OCI-LY1 (cell line): ENCODE measurements around the gene MACROD2.

Experiments
- EZH2 ChIP-seq: fragments of 200-600 bp; sonication (generic), shearing (Covaris generic); IDR thresholded peaks from 2 replicates; pipeline ENCODE4 v1.8.0; 2017; ENCODE audit warnings: borderline replicate concordance, mixed run types, mild to moderate bottlenecking, antibody characterized with exemption, low read length, moderate library complexity, mixed read lengths
- TF ChIP-seq, protein P1 (sequence below): fragments of 200-600 bp; sonication (generic), shearing (Covaris generic); IDR thresholded peaks from 2 replicates; pipeline ENCODE4 v1.5.1; 2017; ENCODE audit warnings: mild to moderate bottlenecking, antibody characterized with exemption, low read length, moderate library complexity, mixed read lengths

DNA sequence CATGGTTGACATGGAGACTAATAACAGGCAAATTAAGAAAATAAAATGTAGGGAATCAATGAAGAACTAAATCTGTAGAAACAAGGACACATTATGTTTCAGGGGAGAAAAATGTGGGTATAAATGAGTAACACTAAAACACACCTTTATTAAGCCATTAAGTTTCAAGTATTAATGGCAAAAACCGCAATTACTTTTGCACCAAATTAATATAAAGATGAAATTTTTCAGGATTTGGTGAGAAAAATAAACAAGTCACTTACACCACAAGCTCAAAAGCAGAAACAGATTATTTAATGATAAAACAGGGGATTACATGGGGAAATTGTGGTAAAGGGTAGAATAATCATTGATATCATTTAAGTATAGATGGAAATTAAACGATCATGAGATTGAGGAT lies 1135.9 kb downstream of the MACROD2 start:
- TF ChIP-seq, protein P1, sequence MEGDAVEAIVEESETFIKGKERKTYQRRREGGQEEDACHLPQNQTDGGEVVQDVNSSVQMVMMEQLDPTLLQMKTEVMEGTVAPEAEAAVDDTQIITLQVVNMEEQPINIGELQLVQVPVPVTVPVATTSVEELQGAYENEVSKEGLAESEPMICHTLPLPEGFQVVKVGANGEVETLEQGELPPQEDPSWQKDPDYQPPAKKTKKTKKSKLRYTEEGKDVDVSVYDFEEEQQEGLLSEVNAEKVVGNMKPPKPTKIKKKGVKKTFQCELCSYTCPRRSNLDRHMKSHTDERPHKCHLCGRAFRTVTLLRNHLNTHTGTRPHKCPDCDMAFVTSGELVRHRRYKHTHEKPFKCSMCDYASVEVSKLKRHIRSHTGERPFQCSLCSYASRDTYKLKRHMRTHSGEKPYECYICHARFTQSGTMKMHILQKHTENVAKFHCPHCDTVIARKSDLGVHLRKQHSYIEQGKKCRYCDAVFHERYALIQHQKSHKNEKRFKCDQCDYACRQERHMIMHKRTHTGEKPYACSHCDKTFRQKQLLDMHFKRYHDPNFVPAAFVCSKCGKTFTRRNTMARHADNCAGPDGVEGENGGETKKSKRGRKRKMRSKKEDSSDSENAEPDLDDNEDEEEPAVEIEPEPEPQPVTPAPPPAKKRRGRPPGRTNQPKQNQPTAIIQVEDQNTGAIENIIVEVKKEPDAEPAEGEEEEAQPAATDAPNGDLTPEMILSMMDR: no peak
- TF ChIP-seq EZH2: no peak
